Heart left ventricle (tissue), 13 donors: Measurements from ENCODE around the gene TMIGD1.

Source experiments
- POLR2A ChIP-seq, 2 donors: fragments of 450-650 bp; IDR thresholded peaks; one replicate each; pipeline ENCODE4 v1.6.1; 2017; ENCODE audit warnings: antibody characterized with exemption in 2 of 2, mild to moderate bottlenecking in 2 of 2, moderate library complexity in 2 of 2
- TF ChIP-seq, protein P1 (sequence below), 12 donors: fragments of 200-600 bp; sonication (generic) in 4 of 12; IDR thresholded peaks; one replicate each; pipeline versions ENCODE4 v1.5.0 to v1.8.0; 2018 to 2022; ENCODE audit warnings: antibody characterized with exemption in 12 of 12, mild to moderate bottlenecking in 5 of 12
- donor health status: ischemic (EF 13 %, LVEDD 7.1; RV severe dilation, severe dysfunction).
- donor health status: DM: no; HTN: yes; CAD: no.
- donor health status: DM: no; HTN: no; CAD: no.
- donor health status: ischemic (EF 25% LVEDD 6.9; RV normal size, moderate dysfunction).
- donor health status: ischemic (EF 25% LVEDD 5.7; RV mildly dilated, moderate dysfunction).
- donor health status: ischemic (EF 35%, LVEDD 5.7; RV mildly dilated, moderate dysfunction).
- donor health status: nonischemic (EF 11% LVEDD 7.7; RV severe dilation, severe dysfunction).
- donor health status: DM: yes; HTN: yes; CAD: no.
- donor health status: PGD.
- donor health status: ischemic (EF 29% LVEDD 5.4; RV normal size, mild dysfunction).
- donor health status: nonischemic (EF 23%, LVEDD 6.1; RV moderate dilation, normal function).

DNA sequence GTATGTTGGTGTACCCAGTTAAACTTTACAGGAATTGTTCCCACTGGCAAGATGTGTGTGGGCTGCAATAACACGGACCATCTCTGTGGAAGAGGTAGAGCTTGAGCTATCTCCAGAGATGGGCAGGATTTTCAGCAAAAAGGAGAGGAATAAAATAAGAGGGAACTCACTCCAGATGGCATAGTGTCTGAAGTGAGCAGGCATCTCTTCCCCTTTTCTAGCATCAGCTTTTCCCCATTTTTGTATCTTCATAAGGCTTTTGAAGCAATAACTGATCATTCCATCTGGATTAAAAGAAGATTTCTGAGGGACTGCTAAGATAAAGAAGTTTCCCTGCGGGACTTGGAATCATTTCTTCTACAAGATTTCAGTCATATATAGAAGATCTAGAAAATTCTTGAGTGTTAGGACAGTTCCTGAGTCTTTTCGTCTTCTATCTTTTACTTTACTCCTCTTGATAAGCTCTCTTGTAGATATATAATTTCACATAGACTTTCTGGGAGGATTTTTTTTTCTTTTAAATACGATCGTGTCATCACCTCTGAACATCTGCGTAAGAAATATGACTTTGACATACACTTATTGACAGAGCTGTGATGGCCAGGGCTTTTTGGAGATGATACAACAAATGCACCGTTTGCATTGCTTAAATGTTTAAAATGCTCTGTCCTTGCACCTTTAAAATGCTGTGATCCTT lies 46.9 kb upstream of the TMIGD1 start:
- TF ChIP-seq, protein P1, sequence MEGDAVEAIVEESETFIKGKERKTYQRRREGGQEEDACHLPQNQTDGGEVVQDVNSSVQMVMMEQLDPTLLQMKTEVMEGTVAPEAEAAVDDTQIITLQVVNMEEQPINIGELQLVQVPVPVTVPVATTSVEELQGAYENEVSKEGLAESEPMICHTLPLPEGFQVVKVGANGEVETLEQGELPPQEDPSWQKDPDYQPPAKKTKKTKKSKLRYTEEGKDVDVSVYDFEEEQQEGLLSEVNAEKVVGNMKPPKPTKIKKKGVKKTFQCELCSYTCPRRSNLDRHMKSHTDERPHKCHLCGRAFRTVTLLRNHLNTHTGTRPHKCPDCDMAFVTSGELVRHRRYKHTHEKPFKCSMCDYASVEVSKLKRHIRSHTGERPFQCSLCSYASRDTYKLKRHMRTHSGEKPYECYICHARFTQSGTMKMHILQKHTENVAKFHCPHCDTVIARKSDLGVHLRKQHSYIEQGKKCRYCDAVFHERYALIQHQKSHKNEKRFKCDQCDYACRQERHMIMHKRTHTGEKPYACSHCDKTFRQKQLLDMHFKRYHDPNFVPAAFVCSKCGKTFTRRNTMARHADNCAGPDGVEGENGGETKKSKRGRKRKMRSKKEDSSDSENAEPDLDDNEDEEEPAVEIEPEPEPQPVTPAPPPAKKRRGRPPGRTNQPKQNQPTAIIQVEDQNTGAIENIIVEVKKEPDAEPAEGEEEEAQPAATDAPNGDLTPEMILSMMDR (IDR thresholded peaks at IDR 0.05), result no peak
- TF ChIP-seq POLR2A (IDR thresholded peaks at IDR 0.05), result no peak
